HepG2 (cell line): ENCODE results near the gene VAPA. TPM values are rescaled to one million over a fixed set of nuclear protein-coding genes. Genes with fewer than 3 reads are reported as not detected.

ENCODE experiments used
- BHLHE40 ChIP-seq: IDR thresholded peaks from 2 replicates; pipeline ENCODE4 v1.6.1; 2011; ENCODE audit warnings: low read length, improper control_type of control experiment
- CHD2 ChIP-seq: IDR thresholded peaks from 2 replicates; pipeline ENCODE4 v1.6.1; 2011; ENCODE audit warnings: low read depth, low read length, improper control_type of control experiment
- FLYWCH1 ChIP-seq: sonication (generic); formaldehyde crosslinking; IDR thresholded peaks from 2 replicates; pipeline ENCODE4 v1.8.1; 2023; ENCODE audit warnings: mild to moderate bottlenecking, missing genetic modification reagents
- FOXK1 ChIP-seq: sonication (generic); formaldehyde crosslinking; IDR thresholded peaks from 2 replicates; pipeline ENCODE4 v1.4.0; 2020; ENCODE audit warnings: low read depth, missing genetic modification reagents, borderline replicate concordance
- KAT8 ChIP-seq: IDR thresholded peaks from 2 replicates; pipeline ENCODE4 v1.6.1; 2016; ENCODE audit warnings: missing genetic modification reagents, missing compliant biosample characterization
- NR2F1 ChIP-seq, 2 experiments: fragments of 450-650 bp in 1 of 2; formaldehyde crosslinking in 1 of 2; IDR thresholded peaks; 2 replicates each; pipeline versions ENCODE4 v1.5.0 to v1.6.1; 2016 to 2020; ENCODE audit warnings: mild to moderate bottlenecking in 1 of 2, missing compliant biosample characterization in 1 of 2, missing genetic modification reagents in 1 of 2, moderate library complexity in 1 of 2
- PITX1 ChIP-seq: sonication (generic); formaldehyde crosslinking; IDR thresholded peaks from 2 replicates; pipeline ENCODE4 v1.5.1; 2020; ENCODE audit warnings: mild to moderate bottlenecking, missing genetic modification reagents
- ZNF331 ChIP-seq: sonication (generic); formaldehyde crosslinking; IDR thresholded peaks from 2 replicates; pipeline ENCODE4 v1.4.0; 2020; ENCODE audit warnings: missing genetic modification reagents
- polyA plus RNA-seq, 8 experiments: library from polyadenylated mRNA; depleted of rRNA in 3 of 8; stranded (reverse) in 7 of 8; unstranded in 1 of 8; fragments of >200 nt; fragmentation: Illumina TruSeq in 4 of 8; extraction: Trizol in 4 of 8; gene quantifications; 2 replicates each; pipeline versions ENCODE4 v1.2.1 to v1.2.3, GENCODE V29; 2011 to 2016; ENCODE audit warnings: low read depth in 4 of 8, missing spikeins in 1 of 8, mixed read lengths in 1 of 8; ENCODE audit not compliant: insufficient read depth in 1 of 8
- total RNA-seq, 5 experiments: library from RNA; depleted of rRNA; stranded (reverse); fragments of >200 nt; fragmentation: Illumina TruSeq; extraction: Trizol; gene quantifications; 2 replicates each; pipeline ENCODE4 v1.2.3, GENCODE V29; 2016; ENCODE audit warnings: low read depth in 1 of 5
- TF ChIP-seq, protein P1 (sequence below): sonication (generic); formaldehyde crosslinking; IDR thresholded peaks from 2 replicates; pipeline ENCODE4 v1.5.1; 2020; ENCODE audit warnings: mild to moderate bottlenecking, missing genetic modification reagents, borderline replicate concordance
- TF ChIP-seq, protein P2 (sequence below): sonication (generic); formaldehyde crosslinking; IDR thresholded peaks from 2 replicates; pipeline ENCODE4 v1.5.0; 2020; ENCODE audit warnings: missing genetic modification reagents
- TF ChIP-seq, protein P3 (sequence below): sonication (generic); formaldehyde crosslinking; IDR thresholded peaks from 2 replicates; pipeline ENCODE4 v1.4.0; 2020; ENCODE audit warnings: missing genetic modification reagents
- TF ChIP-seq, protein P4 (sequence below): sonication (generic); formaldehyde crosslinking; IDR thresholded peaks from 2 replicates; pipeline ENCODE4 v1.8.0; 2022; ENCODE audit warnings: mild to moderate bottlenecking, missing genetic modification reagents, moderate library complexity
- TF ChIP-seq, protein P5 (sequence below): sonication (generic); formaldehyde crosslinking; conservative IDR thresholded peaks from 2 replicates; pipeline ENCODE4 v1.4.0; 2020; ENCODE audit warnings: mild to moderate bottlenecking, missing genetic modification reagents, moderate library complexity
- TF ChIP-seq, protein P6 (sequence below): sonication (generic); formaldehyde crosslinking; IDR thresholded peaks from 2 replicates; pipeline ENCODE4 v1.8.0; 2022; ENCODE audit warnings: mild to moderate bottlenecking, missing genetic modification reagents; ENCODE audit not compliant: insufficient replicate concordance

Gene VAPA
- total and polyA plus RNA-seq, 2 of the 13 experiments (the other 11 are each of a cell fraction or from before 2014, with no cell fraction given) = 167 to 294 TPM

DNA sequence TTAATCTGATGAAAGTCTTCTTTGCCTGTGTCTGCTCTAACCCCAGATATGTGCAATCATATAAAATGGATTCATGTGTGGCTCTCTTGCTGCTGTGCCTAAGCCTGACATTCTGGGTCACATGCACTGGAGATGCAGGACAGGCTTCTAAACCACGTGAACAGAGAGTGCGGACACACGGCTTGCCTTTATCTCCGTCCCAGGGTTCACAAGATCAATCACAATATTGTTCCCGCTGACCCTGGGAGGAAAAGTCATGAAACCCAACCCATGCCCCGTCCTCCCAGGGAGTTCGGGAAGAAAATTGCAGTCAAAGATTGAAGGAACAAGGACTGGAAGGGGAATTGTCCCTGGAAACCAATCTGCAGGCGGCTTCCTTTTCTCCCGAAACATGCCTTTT, 74.8 kb downstream of the VAPA start (continued):
- TF ChIP-seq, protein P1, sequence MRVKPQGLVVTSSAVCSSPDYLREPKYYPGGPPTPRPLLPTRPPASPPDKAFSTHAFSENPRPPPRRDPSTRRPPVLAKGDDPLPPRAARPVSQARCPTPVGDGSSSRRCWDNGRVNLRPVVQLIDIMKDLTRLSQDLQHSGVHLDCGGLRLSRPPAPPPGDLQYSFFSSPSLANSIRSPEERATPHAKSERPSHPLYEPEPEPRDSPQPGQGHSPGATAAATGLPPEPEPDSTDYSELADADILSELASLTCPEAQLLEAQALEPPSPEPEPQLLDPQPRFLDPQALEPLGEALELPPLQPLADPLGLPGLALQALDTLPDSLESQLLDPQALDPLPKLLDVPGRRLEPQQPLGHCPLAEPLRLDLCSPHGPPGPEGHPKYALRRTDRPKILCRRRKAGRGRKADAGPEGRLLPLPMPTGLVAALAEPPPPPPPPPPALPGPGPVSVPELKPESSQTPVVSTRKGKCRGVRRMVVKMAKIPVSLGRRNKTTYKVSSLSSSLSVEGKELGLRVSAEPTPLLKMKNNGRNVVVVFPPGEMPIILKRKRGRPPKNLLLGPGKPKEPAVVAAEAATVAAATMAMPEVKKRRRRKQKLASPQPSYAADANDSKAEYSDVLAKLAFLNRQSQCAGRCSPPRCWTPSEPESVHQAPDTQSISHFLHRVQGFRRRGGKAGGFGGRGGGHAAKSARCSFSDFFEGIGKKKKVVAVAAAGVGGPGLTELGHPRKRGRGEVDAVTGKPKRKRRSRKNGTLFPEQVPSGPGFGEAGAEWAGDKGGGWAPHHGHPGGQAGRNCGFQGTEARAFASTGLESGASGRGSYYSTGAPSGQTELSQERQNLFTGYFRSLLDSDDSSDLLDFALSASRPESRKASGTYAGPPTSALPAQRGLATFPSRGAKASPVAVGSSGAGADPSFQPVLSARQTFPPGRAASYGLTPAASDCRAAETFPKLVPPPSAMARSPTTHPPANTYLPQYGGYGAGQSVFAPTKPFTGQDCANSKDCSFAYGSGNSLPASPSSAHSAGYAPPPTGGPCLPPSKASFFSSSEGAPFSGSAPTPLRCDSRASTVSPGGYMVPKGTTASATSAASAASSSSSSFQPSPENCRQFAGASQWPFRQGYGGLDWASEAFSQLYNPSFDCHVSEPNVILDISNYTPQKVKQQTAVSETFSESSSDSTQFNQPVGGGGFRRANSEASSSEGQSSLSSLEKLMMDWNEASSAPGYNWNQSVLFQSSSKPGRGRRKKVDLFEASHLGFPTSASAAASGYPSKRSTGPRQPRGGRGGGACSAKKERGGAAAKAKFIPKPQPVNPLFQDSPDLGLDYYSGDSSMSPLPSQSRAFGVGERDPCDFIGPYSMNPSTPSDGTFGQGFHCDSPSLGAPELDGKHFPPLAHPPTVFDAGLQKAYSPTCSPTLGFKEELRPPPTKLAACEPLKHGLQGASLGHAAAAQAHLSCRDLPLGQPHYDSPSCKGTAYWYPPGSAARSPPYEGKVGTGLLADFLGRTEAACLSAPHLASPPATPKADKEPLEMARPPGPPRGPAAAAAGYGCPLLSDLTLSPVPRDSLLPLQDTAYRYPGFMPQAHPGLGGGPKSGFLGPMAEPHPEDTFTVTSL (CRISPR knock-in tag) = peak; percentile 24; the same call in 1 of the 2 replicates
- peak; percentile 60; the same call in 1 of the 2 replicates for TF ChIP-seq FOXK1 (CRISPR knock-in tag)
- TF ChIP-seq ZNF331 (CRISPR knock-in tag) = peak; percentile 67; the same call in 1 of the 2 replicates
- TF ChIP-seq KAT8 = 0 out of 2 replicates have a peak, but pooled peaks have one; percentile 12
- TF ChIP-seq BHLHE40 = peak; percentile 84
- TF ChIP-seq, protein P2, sequence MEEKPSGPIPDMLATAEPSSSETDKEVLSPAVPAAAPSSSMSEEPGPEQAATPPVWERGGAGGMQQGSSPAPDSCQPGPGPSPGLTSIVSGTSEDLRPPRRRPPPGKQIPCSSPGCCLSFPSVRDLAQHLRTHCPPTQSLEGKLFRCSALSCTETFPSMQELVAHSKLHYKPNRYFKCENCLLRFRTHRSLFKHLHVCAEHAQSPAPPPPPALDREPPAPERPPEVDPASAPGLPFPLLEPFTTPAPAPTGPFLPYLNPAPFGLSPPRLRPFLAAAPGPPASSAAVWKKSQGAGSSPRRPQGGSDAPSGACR (CRISPR knock-in tag) = no peak
- TF ChIP-seq, protein P3, sequence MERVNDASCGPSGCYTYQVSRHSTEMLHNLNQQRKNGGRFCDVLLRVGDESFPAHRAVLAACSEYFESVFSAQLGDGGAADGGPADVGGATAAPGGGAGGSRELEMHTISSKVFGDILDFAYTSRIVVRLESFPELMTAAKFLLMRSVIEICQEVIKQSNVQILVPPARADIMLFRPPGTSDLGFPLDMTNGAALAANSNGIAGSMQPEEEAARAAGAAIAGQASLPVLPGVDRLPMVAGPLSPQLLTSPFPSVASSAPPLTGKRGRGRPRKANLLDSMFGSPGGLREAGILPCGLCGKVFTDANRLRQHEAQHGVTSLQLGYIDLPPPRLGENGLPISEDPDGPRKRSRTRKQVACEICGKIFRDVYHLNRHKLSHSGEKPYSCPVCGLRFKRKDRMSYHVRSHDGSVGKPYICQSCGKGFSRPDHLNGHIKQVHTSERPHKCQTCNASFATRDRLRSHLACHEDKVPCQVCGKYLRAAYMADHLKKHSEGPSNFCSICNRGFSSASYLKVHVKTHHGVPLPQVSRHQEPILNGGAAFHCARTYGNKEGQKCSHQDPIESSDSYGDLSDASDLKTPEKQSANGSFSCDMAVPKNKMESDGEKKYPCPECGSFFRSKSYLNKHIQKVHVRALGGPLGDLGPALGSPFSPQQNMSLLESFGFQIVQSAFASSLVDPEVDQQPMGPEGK (CRISPR knock-in tag) = peak; percentile 25; the same call in 1 of the 2 replicates
- TF ChIP-seq CHD2 = no peak
- TF ChIP-seq, protein P4, sequence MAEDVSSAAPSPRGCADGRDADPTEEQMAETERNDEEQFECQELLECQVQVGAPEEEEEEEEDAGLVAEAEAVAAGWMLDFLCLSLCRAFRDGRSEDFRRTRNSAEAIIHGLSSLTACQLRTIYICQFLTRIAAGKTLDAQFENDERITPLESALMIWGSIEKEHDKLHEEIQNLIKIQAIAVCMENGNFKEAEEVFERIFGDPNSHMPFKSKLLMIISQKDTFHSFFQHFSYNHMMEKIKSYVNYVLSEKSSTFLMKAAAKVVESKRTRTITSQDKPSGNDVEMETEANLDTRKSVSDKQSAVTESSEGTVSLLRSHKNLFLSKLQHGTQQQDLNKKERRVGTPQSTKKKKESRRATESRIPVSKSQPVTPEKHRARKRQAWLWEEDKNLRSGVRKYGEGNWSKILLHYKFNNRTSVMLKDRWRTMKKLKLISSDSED (CRISPR knock-in tag) = no peak
- peak; percentile 41; the same call in 1 of the 2 replicates for TF ChIP-seq PITX1 (CRISPR knock-in tag)
- peak; percentile 59 to 81; a peak in 3 of 4 replicates for TF ChIP-seq NR2F1 (CRISPR knock-in tag; IDR thresholded peaks at IDR 0.05)
- TF ChIP-seq, protein P5, sequence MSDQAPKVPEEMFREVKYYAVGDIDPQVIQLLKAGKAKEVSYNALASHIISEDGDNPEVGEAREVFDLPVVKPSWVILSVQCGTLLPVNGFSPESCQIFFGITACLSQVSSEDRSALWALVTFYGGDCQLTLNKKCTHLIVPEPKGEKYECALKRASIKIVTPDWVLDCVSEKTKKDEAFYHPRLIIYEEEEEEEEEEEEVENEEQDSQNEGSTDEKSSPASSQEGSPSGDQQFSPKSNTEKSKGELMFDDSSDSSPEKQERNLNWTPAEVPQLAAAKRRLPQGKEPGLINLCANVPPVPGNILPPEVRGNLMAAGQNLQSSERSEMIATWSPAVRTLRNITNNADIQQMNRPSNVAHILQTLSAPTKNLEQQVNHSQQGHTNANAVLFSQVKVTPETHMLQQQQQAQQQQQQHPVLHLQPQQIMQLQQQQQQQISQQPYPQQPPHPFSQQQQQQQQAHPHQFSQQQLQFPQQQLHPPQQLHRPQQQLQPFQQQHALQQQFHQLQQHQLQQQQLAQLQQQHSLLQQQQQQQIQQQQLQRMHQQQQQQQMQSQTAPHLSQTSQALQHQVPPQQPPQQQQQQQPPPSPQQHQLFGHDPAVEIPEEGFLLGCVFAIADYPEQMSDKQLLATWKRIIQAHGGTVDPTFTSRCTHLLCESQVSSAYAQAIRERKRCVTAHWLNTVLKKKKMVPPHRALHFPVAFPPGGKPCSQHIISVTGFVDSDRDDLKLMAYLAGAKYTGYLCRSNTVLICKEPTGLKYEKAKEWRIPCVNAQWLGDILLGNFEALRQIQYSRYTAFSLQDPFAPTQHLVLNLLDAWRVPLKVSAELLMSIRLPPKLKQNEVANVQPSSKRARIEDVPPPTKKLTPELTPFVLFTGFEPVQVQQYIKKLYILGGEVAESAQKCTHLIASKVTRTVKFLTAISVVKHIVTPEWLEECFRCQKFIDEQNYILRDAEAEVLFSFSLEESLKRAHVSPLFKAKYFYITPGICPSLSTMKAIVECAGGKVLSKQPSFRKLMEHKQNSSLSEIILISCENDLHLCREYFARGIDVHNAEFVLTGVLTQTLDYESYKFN (CRISPR knock-in tag) = peak; percentile 45
- no peak for TF ChIP-seq FLYWCH1 (CRISPR knock-in tag)
- TF ChIP-seq, protein P6, sequence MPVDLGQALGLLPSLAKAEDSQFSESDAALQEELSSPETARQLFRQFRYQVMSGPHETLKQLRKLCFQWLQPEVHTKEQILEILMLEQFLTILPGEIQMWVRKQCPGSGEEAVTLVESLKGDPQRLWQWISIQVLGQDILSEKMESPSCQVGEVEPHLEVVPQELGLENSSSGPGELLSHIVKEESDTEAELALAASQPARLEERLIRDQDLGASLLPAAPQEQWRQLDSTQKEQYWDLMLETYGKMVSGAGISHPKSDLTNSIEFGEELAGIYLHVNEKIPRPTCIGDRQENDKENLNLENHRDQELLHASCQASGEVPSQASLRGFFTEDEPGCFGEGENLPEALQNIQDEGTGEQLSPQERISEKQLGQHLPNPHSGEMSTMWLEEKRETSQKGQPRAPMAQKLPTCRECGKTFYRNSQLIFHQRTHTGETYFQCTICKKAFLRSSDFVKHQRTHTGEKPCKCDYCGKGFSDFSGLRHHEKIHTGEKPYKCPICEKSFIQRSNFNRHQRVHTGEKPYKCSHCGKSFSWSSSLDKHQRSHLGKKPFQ = peak; percentile 26
